GM12878 (cell line): ENCODE measurements around the gene KRTAP5-4. TPM values are rescaled to one million over a fixed set of nuclear protein-coding genes. Genes with fewer than 3 reads are reported as not detected.

Source experiments
- ATAC-seq: fragments of 200-7000 bp; cut with Tn5 transposase; 3 replicates; pipeline ENCODE4 v1.9.1; 2020; ENCODE audit warnings: mild to moderate bottlenecking, moderate library complexity
- BruUV-seq: library from RNA; stranded (reverse); fragments of 400-500 nt; replicated peaks from 2 replicates; lab custom pipeline; 2021; lab: Mats Ljungman, UMichigan
- CTCF ChIA-PET: fragments of 300-600 bp; sonication (Branson Sonifier 250); formaldehyde crosslinking; extraction: SDS; loops from one replicate; lab custom pipeline; 2021; ENCODE audit warnings: inconsistent platforms; lab: Yijun Ruan, JAX
- POLR2A ChIA-PET: fragments of 350-600 bp; formaldehyde crosslinking; extraction: SDS; loops from one replicate; lab custom pipeline; 2021; ENCODE audit warnings: inconsistent platforms; lab: Charles Lee
- RAD21 ChIA-PET: fragments of 300-600 bp; sonication (Branson Sonifier 250); formaldehyde crosslinking; loops from one replicate; lab custom pipeline; 2023; ENCODE audit warnings: antibody characterized with exemption; ENCODE audit not compliant: unreplicated experiment; lab: Charles Lee
- SMC1A ChIA-PET: fragments of 300-600 bp; sonication (Branson Sonifier 250); formaldehyde crosslinking; loops from one replicate; lab custom pipeline; 2023; ENCODE audit not compliant: unreplicated experiment, uncharacterized antibody; lab: Charles Lee
- DNase-seq: peaks from one replicate; pipeline ENCODE4 v3.0.0-alpha.2; 2011; ENCODE audit warnings: low read depth, low spot score
- FAIRE-seq: peaks from 3 replicates; lab custom pipeline; 2011; peaks lifted over from hg19 to GRCh38; lab: Jason Lieb, UNC
- H2AFZ ChIP-seq: 2 replicates; pipeline ENCODE4 v1.6.0; 2011; ENCODE audit warnings: low read depth, low read length, control low read depth; ENCODE audit not compliant: control insufficient read depth
- H3K27ac ChIP-seq: 2 replicates; pipeline ENCODE4 v1.5.1; 2011; ENCODE audit warnings: control low read depth; ENCODE audit not compliant: control insufficient read depth, insufficient read depth
- H3K27me3 ChIP-seq, 2 experiments: replicated peaks in 1 of 2; 2 replicates each; pipeline versions ENCODE4 v1.6.0 to v1.6.1; 2011; ENCODE audit warnings: low read length in 1 of 2; ENCODE audit not compliant: control insufficient read depth in 2 of 2, insufficient read depth in 2 of 2
- H3K36me3 ChIP-seq, 2 experiments: 2 replicates each; pipeline ENCODE4 v1.5.1; 2011; ENCODE audit warnings: low read length in 1 of 2; ENCODE audit not compliant: control insufficient read depth in 2 of 2, insufficient read depth in 2 of 2
- H3K4me1 ChIP-seq: 2 replicates; pipeline ENCODE4 v1.6.1; 2011; ENCODE audit warnings: mild to moderate bottlenecking, low read length, moderate library complexity, mixed read lengths; ENCODE audit not compliant: control insufficient read depth, insufficient read depth
- H3K4me2 ChIP-seq: 2 replicates; pipeline ENCODE4 v1.6.0; 2011; ENCODE audit warnings: control low read depth; ENCODE audit not compliant: control insufficient read depth, insufficient read depth
- H3K4me3 ChIP-seq: fragments of 200-600 bp; sonication (generic); 2 replicates; pipeline ENCODE4 v1.5.1; 2016
- H3K79me2 ChIP-seq: 2 replicates; pipeline ENCODE4 v1.6.0; 2011; ENCODE audit warnings: low read length; ENCODE audit not compliant: control insufficient read depth, insufficient read depth
- H3K9ac ChIP-seq: 2 replicates; pipeline ENCODE4 v1.8.0; 2011; ENCODE audit warnings: low read length, control low read depth, mixed read lengths; ENCODE audit not compliant: control insufficient read depth, insufficient read depth
- H3K9me3 ChIP-seq: replicated peaks from 3 replicates; pipeline ENCODE4 v1.5.1; 2011; ENCODE audit warnings: mild to moderate bottlenecking, low read length; ENCODE audit not compliant: control insufficient read depth, insufficient read depth
- H4K20me1 ChIP-seq: 2 replicates; pipeline ENCODE4 v1.6.0; 2011; ENCODE audit not compliant: control insufficient read depth, insufficient read depth
- ASH2L ChIP-seq: fragments of 300-600, 200-600 bp; sonication (generic); IDR thresholded peaks from 2 replicates; pipeline ENCODE4 v1.6.1; 2017; ENCODE audit warnings: low read depth, mild to moderate bottlenecking, borderline replicate concordance
- ATF3 ChIP-seq: IDR thresholded peaks from 2 replicates; pipeline ENCODE4 v1.6.1; 2011; ENCODE audit warnings: low read depth, mild to moderate bottlenecking, low read length, moderate library complexity, borderline replicate concordance; ENCODE audit errors: extremely low read depth
- BCL11A ChIP-seq: IDR thresholded peaks from 2 replicates; pipeline ENCODE4 v1.6.1; 2011; ENCODE audit warnings: low read depth, low read length
- CREM ChIP-seq: IDR thresholded peaks from 2 replicates; pipeline ENCODE4 v1.6.1; 2014; ENCODE audit warnings: antibody characterized with exemption, low read depth
- CUX1 ChIP-seq: IDR thresholded peaks from 2 replicates; pipeline ENCODE4 v1.6.1; 2012; ENCODE audit warnings: improper control_type of control experiment, low read depth, low read length; ENCODE audit not compliant: insufficient replicate concordance
- MTA3 ChIP-seq: IDR thresholded peaks from 2 replicates; pipeline ENCODE4 v1.6.1; 2012; ENCODE audit warnings: low read length, inconsistent platforms, borderline replicate concordance
- NKRF ChIP-seq: fragments of 450-650 bp; conservative IDR thresholded peaks from 2 replicates; pipeline ENCODE4 v1.6.1; 2017; ENCODE audit warnings: mild to moderate bottlenecking, moderate library complexity
- PRDM15 ChIP-seq: fragments of 450-650 bp; formaldehyde crosslinking; IDR thresholded peaks from 2 replicates; pipeline ENCODE4 v1.4.0; 2020; ENCODE audit warnings: mild to moderate bottlenecking, moderate library complexity
- TARDBP ChIP-seq: IDR thresholded peaks from 2 replicates; pipeline ENCODE4 v1.6.1; 2016; ENCODE audit warnings: borderline replicate concordance
- ZNF24 ChIP-seq: fragments of 450-650 bp; IDR thresholded peaks from 2 replicates; pipeline ENCODE4 v1.6.1; 2017; ENCODE audit warnings: antibody characterized with exemption, mild to moderate bottlenecking
- WGBS: methylation state at CpG from one replicate; pipeline ENCODE4 v1.1.6; 2016; ENCODE audit warnings: low lambda C conversion rate; ENCODE audit not compliant: insufficient replicate concordance, insufficient coverage; ENCODE audit errors: missing lambda C conversion rate; 5-methylcytosine and 5-hydroxymethylcytosine counted together
- in situ Hi-C: fragments of 300-500 bp; cut with MboI; formaldehyde crosslinking; loops from 9 replicates; pipeline ENCODE4 v1.14.3; 2018; ENCODE audit warnings: mixed read lengths
- intact Hi-C: fragments of 100-400 bp; cut with micrococcal nuclease; formaldehyde crosslinking; loops from one replicate; pipeline ENCODE4 v1.14.2; 2022; ENCODE audit not compliant: unreplicated experiment
- polyA plus RNA-seq, 11 experiments: library from polyadenylated mRNA; depleted of rRNA in 4 of 11; unstranded in 6 of 11; stranded (reverse) in 5 of 11; fragments of >200 nt; fragmentation: Nextera tagmentation in 4 of 11; fragmentation: Illumina TruSeq in 1 of 11; extraction: Ambion mirVana in 4 of 11; extraction: Trizol in 1 of 11; gene quantifications; 1 replicate in 1 of 11; 2 replicates in 10 of 11; pipeline versions ENCODE4 v1.2.1 to v1.2.3, GENCODE V29; 2011 to 2016; ENCODE audit warnings: inconsistent platforms in 2 of 11, missing spikeins in 2 of 11, low read depth in 1 of 11
- total RNA-seq, 4 experiments: library from RNA; depleted of rRNA in 3 of 4; stranded (reverse); fragments of >200 nt in 3 of 4; fragmentation: Illumina TruSeq in 1 of 4; extraction: Trizol in 1 of 4; gene quantifications; 2 replicates each; pipeline versions ENCODE4 v1.2.1 to v1.2.3, GENCODE V29; 2013 to 2021

KRTAP5-4 gene
- total and polyA plus RNA-seq, 10 of the 15 experiments (the other 5 are each of a cell fraction or from before 2014, with no cell fraction given): not detected

DNA sequence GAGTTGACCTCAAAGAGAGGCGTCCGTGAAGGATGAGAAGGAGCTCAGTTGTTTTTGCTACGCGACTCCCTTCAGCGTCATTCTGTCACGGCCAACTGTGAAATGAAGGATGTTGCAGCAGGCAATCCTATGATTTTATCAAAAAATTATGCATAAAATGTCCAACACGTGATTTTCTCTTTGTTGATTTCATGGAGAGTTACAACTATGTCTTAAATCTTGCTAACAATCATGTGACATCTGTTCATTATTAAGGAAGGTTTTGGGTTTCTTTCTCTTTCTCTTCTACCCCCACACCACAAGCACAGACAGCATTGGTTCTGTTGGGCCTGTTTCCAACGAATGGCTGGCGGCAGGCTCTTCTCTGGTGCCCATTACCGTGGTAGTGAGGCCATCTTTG, 3.7 kb downstream of the KRTAP5-4 start (continued):
- no peak for TF ChIP-seq CUX1

GRCh38 chr11:1608363-1608762, 13.6 kb downstream of the KRTAP5-4 start, which contains the start of gene KRTAP5-3:
KRTAP5-3 (minus strand) TSS chr11:1608463; CDS start chr11:1608385, 78 bp downstream.
- no peak within 1 kb of the TSS for H3K27ac ChIP-seq
- no peak for DNase-seq
- no peak for ATAC-seq
- H3K4me2 ChIP-seq: no peak within 1 kb of the TSS
- no peak for FAIRE-seq
- H4K20me1 ChIP-seq: no peaks in the 10 kb centered on the region
- no peak within 1 kb of the TSS for H3K4me3 ChIP-seq
- H2AFZ ChIP-seq: no peak within 1 kb of the TSS
- BruUV-seq: no TSS peak
- POLR2A ChIA-PET: no interaction called here
- CTCF ChIA-PET: interaction anchor here (0.6 kb wide), 1 partner anchor 923 kb away, joined by 4 read pairs; no protein-coding TSS in a partner anchor
- no peaks in the 10 kb centered on the region; the same call in 2 of the 3 replicates for H3K9me3 ChIP-seq
- no peak within 1 kb of the TSS for H3K9ac ChIP-seq
- 54% methylated on average over 4 of the region's 4 CpGs for WGBS
- H3K79me2 ChIP-seq: no peaks in the 10 kb centered on the region
- in situ Hi-C loops (no loop called here), intact Hi-C loops (no loop called here)
- H3K27me3 ChIP-seq: peaks cover 0 to 1% of the 10 kb centered on the region in 2 experiments; a peak in 1 of 4 replicates
- H3K36me3 ChIP-seq: no peaks in the 10 kb centered on the region
- H3K4me1 ChIP-seq: peaks cover 5% of the 10 kb centered on the region
- SMC1A ChIA-PET: no interaction called here
- RAD21 ChIA-PET: no interaction called here
- TF ChIP-seq BCL11A (no peak), TARDBP (no peak), ZNF24 (no peak), ATF3 (no peak), NKRF (no peak), CREM (no peak), MTA3 (no peak), PRDM15 (CRISPR knock-in tag) (no peak), ASH2L (no peak)
